ENCODE results near the gene DDC.

Gene DDC

DNA sequence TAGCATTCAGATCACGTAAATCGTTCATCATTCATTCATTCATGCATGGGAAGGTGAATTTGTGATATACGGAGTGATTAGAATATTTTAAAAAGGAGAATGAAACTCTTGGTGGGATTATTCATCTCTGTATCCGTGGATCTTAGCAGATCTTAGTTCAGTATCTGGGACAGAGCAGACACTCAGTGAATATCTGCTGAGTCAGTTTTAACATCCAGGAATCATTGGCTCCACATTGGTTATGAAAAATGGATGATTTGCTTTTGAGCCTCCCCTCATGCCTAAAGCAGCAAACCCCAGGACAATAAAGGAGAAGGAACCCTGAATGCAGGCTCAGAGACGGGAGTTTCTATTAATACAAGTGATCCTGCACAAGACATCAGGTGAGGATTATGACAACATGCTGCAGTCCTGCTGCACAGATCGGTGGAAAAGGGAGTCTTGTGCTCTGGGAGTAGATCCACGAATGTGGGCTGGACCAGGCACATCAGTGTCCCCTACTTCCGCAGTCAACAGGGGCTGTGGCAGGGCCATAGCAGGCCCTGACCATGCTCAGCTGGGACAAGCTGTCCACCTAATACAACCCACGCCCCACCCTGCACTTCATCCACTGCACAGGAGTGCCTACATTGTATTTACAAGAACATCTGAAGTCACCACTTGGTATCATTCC, 88.1 kb downstream of the DDC start:
- Histone ChIP-seq H3F3A (ENCODE audit: low read depth) (no peaks in the 10 kb centered on the region), H3K9ac (ENCODE audit: low read depth, low read length, poor library complexity, severe bottlenecking) (no peak overlapping the region), H3K27me3 (ENCODE audit: insufficient read depth, low read length, poor library complexity, severe bottlenecking) (no peaks in the 10 kb centered on the region), H3K79me2 (ENCODE audit: insufficient read depth, low read length) (no peaks in the 10 kb centered on the region), H3K4me3 (ENCODE audit: low read length, poor library complexity, severe bottlenecking) (no peak overlapping the region), H3K9me3 (ENCODE audit: insufficient read depth, low read depth, low read length) (no peaks in the 10 kb centered on the region), H4K20me1 (ENCODE audit: insufficient read depth, low read length, poor library complexity, severe bottlenecking) (no peaks in the 10 kb centered on the region), H3K36me3 (ENCODE audit: insufficient read depth, low read length) (no peaks in the 10 kb centered on the region), H2AFZ (ENCODE audit: low read length) (no peak overlapping the region), H3K9me2 (replicated peaks; ENCODE audit: low read depth, low read length) (no peaks in the 10 kb centered on the region), H3K4me1 (ENCODE audit: insufficient read depth, low read length, poor library complexity, severe bottlenecking) (no peaks in the 10 kb centered on the region), H3K4me2 (ENCODE audit: low read depth, low read length, poor library complexity, severe bottlenecking) (no peak overlapping the region)
- TF ChIP-seq, protein P1, sequence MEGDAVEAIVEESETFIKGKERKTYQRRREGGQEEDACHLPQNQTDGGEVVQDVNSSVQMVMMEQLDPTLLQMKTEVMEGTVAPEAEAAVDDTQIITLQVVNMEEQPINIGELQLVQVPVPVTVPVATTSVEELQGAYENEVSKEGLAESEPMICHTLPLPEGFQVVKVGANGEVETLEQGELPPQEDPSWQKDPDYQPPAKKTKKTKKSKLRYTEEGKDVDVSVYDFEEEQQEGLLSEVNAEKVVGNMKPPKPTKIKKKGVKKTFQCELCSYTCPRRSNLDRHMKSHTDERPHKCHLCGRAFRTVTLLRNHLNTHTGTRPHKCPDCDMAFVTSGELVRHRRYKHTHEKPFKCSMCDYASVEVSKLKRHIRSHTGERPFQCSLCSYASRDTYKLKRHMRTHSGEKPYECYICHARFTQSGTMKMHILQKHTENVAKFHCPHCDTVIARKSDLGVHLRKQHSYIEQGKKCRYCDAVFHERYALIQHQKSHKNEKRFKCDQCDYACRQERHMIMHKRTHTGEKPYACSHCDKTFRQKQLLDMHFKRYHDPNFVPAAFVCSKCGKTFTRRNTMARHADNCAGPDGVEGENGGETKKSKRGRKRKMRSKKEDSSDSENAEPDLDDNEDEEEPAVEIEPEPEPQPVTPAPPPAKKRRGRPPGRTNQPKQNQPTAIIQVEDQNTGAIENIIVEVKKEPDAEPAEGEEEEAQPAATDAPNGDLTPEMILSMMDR (conservative IDR thresholded peaks at IDR 0.05; ENCODE audit: low read length): no peak
- TF ChIP-seq EZH2phosphoT487 (IDR thresholded peaks at IDR 0.05; ENCODE audit: borderline replicate concordance): no peak

DNA sequence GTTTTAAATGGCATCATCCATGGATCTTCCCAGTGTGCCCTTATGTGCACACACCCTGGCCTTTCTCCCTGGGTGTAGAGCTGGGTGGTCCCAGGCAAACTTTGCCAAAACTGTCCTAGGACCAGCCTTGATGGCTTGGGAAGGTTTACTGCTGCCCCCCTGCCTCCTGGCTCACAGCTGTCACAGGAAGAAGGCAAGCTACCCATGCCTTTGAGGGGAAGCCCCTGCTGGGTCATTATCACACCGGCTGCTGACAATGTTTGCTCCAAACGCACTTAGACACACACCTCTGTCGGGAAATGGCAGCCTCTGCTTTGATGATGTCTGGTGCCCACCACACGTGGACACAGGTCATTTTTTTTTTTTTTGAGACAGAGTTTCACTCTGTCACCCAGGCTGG, 89.9 kb downstream of the DDC start:
- no peak overlapping the region for H2AFZ ChIP-seq (ENCODE audit: low read length)
- H3K9ac ChIP-seq (ENCODE audit: low read depth, low read length, poor library complexity, severe bottlenecking): no peak overlapping the region
- H3K9me2 ChIP-seq (replicated peaks; ENCODE audit: low read depth, low read length): no peaks in the 10 kb centered on the region
- H3F3A ChIP-seq (ENCODE audit: low read depth): no peaks in the 10 kb centered on the region
- H3K9me3 ChIP-seq (ENCODE audit: insufficient read depth, low read depth, low read length): no peaks in the 10 kb centered on the region
- H3K4me2 ChIP-seq (ENCODE audit: low read depth, low read length, poor library complexity, severe bottlenecking): no peak overlapping the region
- no peak overlapping the region for H3K4me3 ChIP-seq (ENCODE audit: low read length, poor library complexity, severe bottlenecking)
- no peaks in the 10 kb centered on the region for H3K4me1 ChIP-seq (ENCODE audit: insufficient read depth, low read length, poor library complexity, severe bottlenecking)
- no peaks in the 10 kb centered on the region for H3K27me3 ChIP-seq (ENCODE audit: insufficient read depth, low read length, poor library complexity, severe bottlenecking)
- TF ChIP-seq, protein P1 (conservative IDR thresholded peaks at IDR 0.05; ENCODE audit: low read length): no peak
- TF ChIP-seq EZH2phosphoT487 (IDR thresholded peaks at IDR 0.05; ENCODE audit: borderline replicate concordance): no peak
- no peaks in the 10 kb centered on the region for H3K79me2 ChIP-seq (ENCODE audit: insufficient read depth, low read length)
- H4K20me1 ChIP-seq (ENCODE audit: insufficient read depth, low read length, poor library complexity, severe bottlenecking): no peaks in the 10 kb centered on the region
- H3K36me3 ChIP-seq (ENCODE audit: insufficient read depth, low read length): no peaks in the 10 kb centered on the region

DNA sequence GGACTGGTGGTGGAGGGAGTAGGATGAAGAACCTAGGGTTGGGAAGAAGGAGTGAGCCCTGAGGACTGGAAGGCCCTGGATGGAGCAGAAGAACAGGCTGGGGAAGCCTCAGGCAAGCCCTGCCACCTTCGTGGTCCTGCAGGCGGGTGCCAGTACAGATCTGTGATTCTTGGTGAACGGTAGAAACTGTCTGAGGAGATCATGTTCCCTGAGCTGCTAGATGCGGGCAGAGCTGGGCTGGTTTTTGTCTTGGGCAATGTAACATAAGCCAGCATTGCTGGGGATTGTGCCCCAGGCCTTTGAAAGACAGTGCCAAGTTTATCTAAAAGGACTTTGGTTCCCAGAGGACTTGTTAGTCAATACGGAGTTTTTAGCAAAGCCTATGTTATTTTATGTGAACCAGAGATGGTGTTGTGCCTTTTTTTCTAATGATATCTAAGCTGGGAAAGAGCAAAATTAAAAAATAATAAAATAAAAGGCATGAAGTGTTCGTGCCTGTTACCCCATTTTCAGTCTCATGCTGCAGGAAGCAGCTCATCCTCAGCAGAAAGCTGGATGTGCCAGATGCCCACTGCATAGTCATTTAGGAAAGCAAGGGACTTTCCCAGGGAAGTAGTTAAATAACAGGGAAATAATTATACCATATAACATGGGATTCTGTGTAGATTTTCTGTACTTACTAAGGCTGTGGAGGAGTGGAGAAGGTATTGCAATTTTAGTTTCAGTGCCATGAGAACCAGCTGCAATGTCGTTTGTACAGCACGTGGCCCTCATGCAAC, 90.6 kb downstream of the DDC start:
- H3K4me3 ChIP-seq (ENCODE audit: low read length, poor library complexity, severe bottlenecking): no peak overlapping the region
- no peak overlapping the region for H3K9ac ChIP-seq (ENCODE audit: low read depth, low read length, poor library complexity, severe bottlenecking)
- H2AFZ ChIP-seq (ENCODE audit: low read length): no peak overlapping the region
- no peaks in the 10 kb centered on the region for H4K20me1 ChIP-seq (ENCODE audit: insufficient read depth, low read length, poor library complexity, severe bottlenecking)
- H3K9me2 ChIP-seq (replicated peaks; ENCODE audit: low read depth, low read length): no peaks in the 10 kb centered on the region
- H3K36me3 ChIP-seq (ENCODE audit: insufficient read depth, low read length): no peaks in the 10 kb centered on the region
- no peaks in the 10 kb centered on the region for H3K9me3 ChIP-seq (ENCODE audit: insufficient read depth, low read depth, low read length)
- H3K4me1 ChIP-seq (ENCODE audit: insufficient read depth, low read length, poor library complexity, severe bottlenecking): no peaks in the 10 kb centered on the region
- no peaks in the 10 kb centered on the region for H3K79me2 ChIP-seq (ENCODE audit: insufficient read depth, low read length)
- H3K27me3 ChIP-seq (ENCODE audit: insufficient read depth, low read length, poor library complexity, severe bottlenecking): no peaks in the 10 kb centered on the region
- no peak overlapping the region for H3K4me2 ChIP-seq (ENCODE audit: low read depth, low read length, poor library complexity, severe bottlenecking)
- no peaks in the 10 kb centered on the region for H3F3A ChIP-seq (ENCODE audit: low read depth)
- TF ChIP-seq EZH2phosphoT487 (IDR thresholded peaks at IDR 0.05; ENCODE audit: borderline replicate concordance): no peak
- TF ChIP-seq, protein P1 (conservative IDR thresholded peaks at IDR 0.05; ENCODE audit: low read length): no peak

Data from Loucy (cell line).